ENCODE data around the gene SPEF2.
A peak's percentile ranks its signal among the peaks of the same experiment; 100 is the strongest.

SPEF2 gene

DNA sequence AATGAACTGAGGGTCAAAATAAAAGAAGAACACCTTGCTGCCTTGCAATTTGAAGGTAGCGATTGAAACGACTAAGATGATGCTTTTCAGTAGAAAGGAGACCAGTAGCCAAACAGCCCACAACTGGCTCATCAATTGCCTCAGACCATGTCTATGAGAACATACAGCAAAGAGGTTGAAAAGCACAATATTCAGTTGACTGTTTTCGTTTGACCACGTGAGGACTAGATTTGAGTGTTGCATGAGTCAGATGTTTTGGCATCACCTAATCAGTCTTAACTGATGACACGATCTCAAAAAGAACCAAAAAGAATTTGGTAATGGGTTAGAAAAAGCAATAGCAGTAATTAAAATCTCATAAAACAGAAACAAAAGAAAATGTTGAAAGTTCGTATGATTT, 156.3 kb downstream of the SPEF2 start:
- TF ChIP-seq, protein P1, sequence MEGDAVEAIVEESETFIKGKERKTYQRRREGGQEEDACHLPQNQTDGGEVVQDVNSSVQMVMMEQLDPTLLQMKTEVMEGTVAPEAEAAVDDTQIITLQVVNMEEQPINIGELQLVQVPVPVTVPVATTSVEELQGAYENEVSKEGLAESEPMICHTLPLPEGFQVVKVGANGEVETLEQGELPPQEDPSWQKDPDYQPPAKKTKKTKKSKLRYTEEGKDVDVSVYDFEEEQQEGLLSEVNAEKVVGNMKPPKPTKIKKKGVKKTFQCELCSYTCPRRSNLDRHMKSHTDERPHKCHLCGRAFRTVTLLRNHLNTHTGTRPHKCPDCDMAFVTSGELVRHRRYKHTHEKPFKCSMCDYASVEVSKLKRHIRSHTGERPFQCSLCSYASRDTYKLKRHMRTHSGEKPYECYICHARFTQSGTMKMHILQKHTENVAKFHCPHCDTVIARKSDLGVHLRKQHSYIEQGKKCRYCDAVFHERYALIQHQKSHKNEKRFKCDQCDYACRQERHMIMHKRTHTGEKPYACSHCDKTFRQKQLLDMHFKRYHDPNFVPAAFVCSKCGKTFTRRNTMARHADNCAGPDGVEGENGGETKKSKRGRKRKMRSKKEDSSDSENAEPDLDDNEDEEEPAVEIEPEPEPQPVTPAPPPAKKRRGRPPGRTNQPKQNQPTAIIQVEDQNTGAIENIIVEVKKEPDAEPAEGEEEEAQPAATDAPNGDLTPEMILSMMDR (IDR thresholded peaks at IDR 0.05; ENCODE audit: low read length, missing control alignments), result no peak
- no peak overlapping the region for H3K4me3 ChIP-seq (replicated peaks; ENCODE audit: low read depth, low read length)
- no peak for DNase-seq (ENCODE audit: low read depth)

DNA sequence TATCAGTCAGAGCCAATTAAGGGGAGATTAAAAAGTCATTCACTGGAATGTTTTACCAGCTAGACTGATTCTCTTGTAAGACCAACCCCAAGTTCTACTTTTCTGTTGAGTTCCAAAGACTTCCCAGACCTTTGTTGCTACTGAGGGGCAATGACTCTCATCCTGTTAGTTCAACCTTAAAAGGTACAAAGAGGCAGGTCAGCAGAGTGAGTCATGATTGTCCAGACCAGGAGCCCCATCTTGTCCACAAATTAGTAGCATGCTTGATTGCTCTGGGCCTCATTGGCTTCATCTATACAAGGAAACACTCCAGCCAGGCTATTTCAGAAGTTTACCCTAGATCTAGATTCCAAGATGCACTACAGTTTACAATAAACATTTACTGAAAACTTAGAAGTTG, 159.1 kb downstream of the SPEF2 start:
- no peak for DNase-seq (ENCODE audit: low read depth)
- TF ChIP-seq, protein P1 (IDR thresholded peaks at IDR 0.05; ENCODE audit: low read length, missing control alignments), result no peak
- no peak overlapping the region for H3K4me3 ChIP-seq (replicated peaks; ENCODE audit: low read depth, low read length)

DNA sequence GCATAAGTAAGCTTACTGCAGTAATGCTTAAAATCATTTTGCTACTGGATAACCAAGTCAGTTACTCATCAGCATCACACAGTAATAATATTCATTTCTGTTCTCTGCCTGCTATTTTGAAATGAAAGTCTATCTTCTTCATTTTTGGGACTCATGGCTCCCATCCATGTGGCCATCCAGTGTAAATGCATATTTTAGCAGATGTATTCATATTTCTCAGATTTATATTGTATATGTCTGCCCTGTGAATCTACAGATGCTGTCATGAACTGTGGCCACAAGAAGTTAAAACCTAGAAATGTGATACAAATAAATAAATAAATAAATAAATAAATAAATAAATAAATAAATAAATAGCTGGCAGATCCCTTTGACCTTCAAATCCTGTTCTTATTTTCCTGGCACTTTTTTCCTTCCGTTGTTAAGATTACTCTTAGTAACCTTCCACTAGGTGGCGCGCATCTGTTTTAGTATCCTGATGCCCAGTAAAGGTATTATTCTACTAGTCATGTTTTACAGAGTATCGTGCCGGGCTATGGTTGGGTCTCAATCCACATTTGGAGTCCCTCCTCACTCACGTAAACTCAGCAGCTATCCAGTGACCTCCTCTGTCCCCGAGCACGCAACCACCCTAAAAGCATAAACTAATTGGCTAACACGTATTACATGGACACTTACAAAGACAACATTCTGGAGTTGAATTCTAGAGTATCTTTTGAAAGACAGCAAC, 159.9 kb downstream of the SPEF2 start:
- no peak overlapping the region for H3K4me3 ChIP-seq (replicated peaks; ENCODE audit: low read depth, low read length)
- TF ChIP-seq, protein P1 (IDR thresholded peaks at IDR 0.05; ENCODE audit: low read length, missing control alignments), result peak; percentile 64
- DNase-seq (ENCODE audit: low read depth), result peak; percentile 88

DNA sequence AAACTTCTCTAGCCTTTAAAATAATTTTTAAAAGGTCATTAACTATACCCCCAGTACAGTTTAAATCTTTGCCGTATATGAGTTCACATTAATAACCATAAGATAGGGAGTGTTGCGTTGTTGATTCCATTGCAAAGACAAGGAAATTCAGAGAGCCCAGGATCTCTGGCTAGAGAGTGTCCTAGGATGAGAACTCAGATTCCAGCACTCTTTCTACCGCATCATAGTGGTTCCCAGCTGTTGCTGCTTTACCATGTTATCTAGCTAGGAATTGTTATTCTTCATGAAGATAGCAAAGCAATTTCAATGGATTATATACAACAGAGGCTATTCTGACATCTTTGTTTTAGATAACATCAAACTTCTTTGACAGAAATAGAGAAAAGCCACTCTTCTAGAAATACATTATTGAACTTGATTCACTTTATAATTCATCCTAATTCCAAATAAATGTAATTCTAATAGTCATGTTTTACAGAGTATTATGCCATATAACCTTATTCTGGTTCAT, 160.7 kb downstream of the SPEF2 start:
- TF ChIP-seq, protein P1 (IDR thresholded peaks at IDR 0.05; ENCODE audit: low read length, missing control alignments), result no peak
- no peak for DNase-seq (ENCODE audit: low read depth)
- H3K4me3 ChIP-seq (replicated peaks; ENCODE audit: low read depth, low read length), result no peak overlapping the region

DNA sequence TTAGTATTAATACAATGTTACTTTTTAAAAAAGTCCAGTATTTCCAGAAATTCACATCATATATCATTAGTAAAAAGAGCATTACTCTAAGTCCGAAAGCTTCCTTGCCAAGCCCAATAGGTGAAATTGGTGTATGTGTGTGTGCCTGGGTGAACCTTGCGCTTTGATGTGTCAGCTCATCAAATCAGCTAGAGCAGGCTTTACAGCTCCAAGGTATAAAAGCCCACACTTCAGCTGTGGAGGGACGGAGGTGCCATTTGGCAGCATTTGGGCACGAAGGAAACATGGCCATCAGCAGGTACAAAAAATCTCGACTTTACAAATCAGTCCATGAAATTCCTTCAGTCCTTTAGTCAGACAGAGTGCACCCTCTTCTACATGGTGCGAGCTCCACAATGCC, 162.6 kb downstream of the SPEF2 start:
- TF ChIP-seq, protein P1 (IDR thresholded peaks at IDR 0.05; ENCODE audit: low read length, missing control alignments), result no peak
- DNase-seq (ENCODE audit: low read depth), result no peak
- H3K4me3 ChIP-seq (replicated peaks; ENCODE audit: low read depth, low read length), result no peak overlapping the region

DNA sequence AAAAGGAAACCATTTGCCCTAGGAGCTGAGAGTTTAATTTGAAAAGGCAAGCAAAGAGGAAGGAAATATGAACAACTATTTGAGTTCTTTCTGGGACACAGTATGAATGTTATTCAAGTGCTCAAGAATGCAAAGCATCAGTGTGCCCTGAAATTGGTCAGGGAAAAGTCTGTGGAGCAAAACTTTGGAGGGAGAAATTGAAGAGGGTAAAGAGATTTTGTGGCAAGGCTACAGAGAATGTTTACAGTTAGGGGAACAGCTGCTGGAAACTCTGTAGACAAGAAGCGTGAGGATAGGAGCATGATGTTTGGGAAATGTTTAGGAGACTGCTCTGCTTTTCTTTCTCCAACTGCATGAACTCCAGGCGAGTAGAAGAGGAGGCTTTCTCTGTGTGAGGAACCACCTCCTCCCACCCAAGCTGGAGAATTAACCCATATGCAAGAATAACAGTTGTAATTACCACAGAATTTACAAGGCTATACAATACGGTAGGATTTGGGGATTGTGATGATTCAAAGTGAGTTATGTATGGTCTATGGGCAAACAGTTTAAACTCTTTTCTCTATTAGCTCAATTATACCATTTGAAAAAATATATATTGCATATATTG, 163.6 kb downstream of the SPEF2 start:
- no peak for DNase-seq (ENCODE audit: low read depth)
- no peak overlapping the region for H3K4me3 ChIP-seq (replicated peaks; ENCODE audit: low read depth, low read length)
- TF ChIP-seq, protein P1 (IDR thresholded peaks at IDR 0.05; ENCODE audit: low read length, missing control alignments), result no peak
